Esophagus muscularis mucosa (tissue), 4 donors: ENCODE data around the gene COL4A5. TPM values are rescaled to one million over a fixed set of nuclear protein-coding genes. Genes with fewer than 3 reads are reported as not detected.

ENCODE experiments used
- DNase-seq: peaks from one replicate; pipeline ENCODE4 v3.0.0-alpha.2; 2017; ENCODE audit errors: extremely low spot score
- H3K27ac ChIP-seq, 4 donors: fragments of 200-600 bp; sonication (generic); replicated peaks in 1 of 4; 1 replicate in 3 of 4; 2 replicates in 1 of 4; pipeline ENCODE4 v1.5.1; 2016 to 2019; ENCODE audit warnings: mild to moderate bottlenecking in 1 of 4
- H3K27me3 ChIP-seq, 4 donors: fragments of 200-600 bp; sonication (generic); one replicate each; pipeline versions ENCODE4 v1.5.1 to v1.6.0; 2016 to 2019
- H3K36me3 ChIP-seq, 4 donors: fragments of 200-600 bp; sonication (generic); one replicate each; pipeline ENCODE4 v1.5.1; 2016 to 2019
- H3K4me1 ChIP-seq, 4 donors: fragments of 200-600 bp; sonication (generic); one replicate each; pipeline ENCODE4 v1.5.1; 2016 to 2019
- H3K4me3 ChIP-seq, 4 donors: fragments of 200-600 bp; sonication (generic); 1 replicate in 2 of 4; 2 replicates in 2 of 4; pipeline ENCODE4 v1.5.1; 2016 to 2019; ENCODE audit warnings: mild to moderate bottlenecking in 4 of 4, moderate library complexity in 1 of 4
- H3K9me3 ChIP-seq, 4 donors: fragments of 200-600 bp; sonication (generic); 1 replicate in 3 of 4; 2 replicates in 1 of 4; pipeline ENCODE4 v1.5.1; 2016 to 2019
- EP300 ChIP-seq: sonication (generic); formaldehyde crosslinking; IDR thresholded peaks from one replicate; pipeline ENCODE4 v1.6.1; 2017; ENCODE audit warnings: antibody characterized with exemption
- POLR2A ChIP-seq: fragments of 450-650 bp; IDR thresholded peaks from one replicate; pipeline ENCODE4 v1.6.1; 2017; ENCODE audit warnings: antibody characterized with exemption, moderate library complexity, mild to moderate bottlenecking, low read depth
- POLR2AphosphoS5 ChIP-seq, 2 donors: sonication (generic); formaldehyde crosslinking; IDR thresholded peaks; one replicate each; pipeline ENCODE4 v1.6.1; 2017; ENCODE audit warnings: antibody characterized with exemption in 2 of 2
- WGBS: methylation state at CpG from one replicate; pipeline ENCODE4 v1.1.5; 2018; 5-methylcytosine and 5-hydroxymethylcytosine counted together
- intact Hi-C: fragments of 100-400 bp; cut with DNase I; formaldehyde crosslinking; loops from one replicate; pipeline ENCODE4 v1.15.1; 2023
- total RNA-seq, 4 donors: library from RNA; depleted of rRNA; stranded (reverse); fragments of >200 nt; gene quantifications; one replicate each; pipeline versions ENCODE4 v1.1.0 to v1.2.1, GENCODE V29; 2016
- TF ChIP-seq, protein P1 (sequence below), 3 experiments: fragments of 200-600 bp in 2 of 3; fragments of 450-650 bp in 1 of 3; sonication (generic) in 2 of 3; IDR thresholded peaks; one replicate each; pipeline ENCODE4 v1.5.1; 2017 to 2019; ENCODE audit warnings: antibody characterized with exemption in 3 of 3, mild to moderate bottlenecking in 2 of 3, moderate library complexity in 1 of 3

COL4A5 gene
- total RNA-seq, 4 donors from 2014 or later: 187 to 241 (median 204) TPM

DNA sequence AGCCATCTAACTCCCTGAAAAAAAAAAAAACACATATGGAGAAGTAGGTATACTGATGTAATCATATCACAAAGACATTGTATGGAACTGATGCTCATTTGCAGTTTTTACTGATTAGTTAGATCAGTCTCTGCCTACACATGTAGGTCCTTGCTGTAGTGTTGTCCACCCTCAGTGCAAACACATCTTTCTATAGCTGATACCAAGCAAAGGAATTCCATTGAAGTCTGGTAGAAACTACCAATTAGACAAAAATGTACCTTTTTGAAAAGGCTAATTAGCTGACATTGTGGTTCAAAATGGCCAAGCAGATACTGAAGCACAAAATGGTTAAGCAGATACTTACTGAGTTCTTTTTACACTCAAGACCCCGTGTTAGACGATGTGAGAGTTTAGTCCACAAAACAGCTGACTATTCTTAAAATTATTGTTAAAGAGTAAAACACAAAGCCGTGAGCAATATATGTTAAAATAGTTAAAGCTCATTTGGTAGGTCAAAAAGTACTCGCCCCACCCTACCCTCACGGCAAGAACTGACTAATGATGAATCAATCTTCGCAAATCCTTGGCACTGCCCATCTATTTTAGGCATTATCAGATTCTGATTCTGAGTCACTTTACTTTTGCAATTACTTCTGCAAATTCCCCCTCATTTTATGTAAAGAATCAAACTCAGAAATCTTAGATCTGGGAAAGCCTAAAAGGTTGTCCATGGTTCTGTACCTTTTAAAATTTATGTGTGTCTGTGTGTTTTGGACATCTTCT, 41.8 kb upstream of the COL4A5 start:
- Histone ChIP-seq H3K36me3 (no peaks in the 10 kb centered on the region), H3K4me1 (peaks cover 0 to 32% (median 9%) of the 10 kb centered on the region in 4 donors), H3K9me3 (no peaks in the 10 kb centered on the region), H3K4me3 (no peak overlapping the region), H3K27me3 (no peaks in the 10 kb centered on the region), H3K27ac (no peak overlapping the region)
- intact Hi-C loops: no loop called here
- TF ChIP-seq, protein P1, sequence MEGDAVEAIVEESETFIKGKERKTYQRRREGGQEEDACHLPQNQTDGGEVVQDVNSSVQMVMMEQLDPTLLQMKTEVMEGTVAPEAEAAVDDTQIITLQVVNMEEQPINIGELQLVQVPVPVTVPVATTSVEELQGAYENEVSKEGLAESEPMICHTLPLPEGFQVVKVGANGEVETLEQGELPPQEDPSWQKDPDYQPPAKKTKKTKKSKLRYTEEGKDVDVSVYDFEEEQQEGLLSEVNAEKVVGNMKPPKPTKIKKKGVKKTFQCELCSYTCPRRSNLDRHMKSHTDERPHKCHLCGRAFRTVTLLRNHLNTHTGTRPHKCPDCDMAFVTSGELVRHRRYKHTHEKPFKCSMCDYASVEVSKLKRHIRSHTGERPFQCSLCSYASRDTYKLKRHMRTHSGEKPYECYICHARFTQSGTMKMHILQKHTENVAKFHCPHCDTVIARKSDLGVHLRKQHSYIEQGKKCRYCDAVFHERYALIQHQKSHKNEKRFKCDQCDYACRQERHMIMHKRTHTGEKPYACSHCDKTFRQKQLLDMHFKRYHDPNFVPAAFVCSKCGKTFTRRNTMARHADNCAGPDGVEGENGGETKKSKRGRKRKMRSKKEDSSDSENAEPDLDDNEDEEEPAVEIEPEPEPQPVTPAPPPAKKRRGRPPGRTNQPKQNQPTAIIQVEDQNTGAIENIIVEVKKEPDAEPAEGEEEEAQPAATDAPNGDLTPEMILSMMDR (IDR thresholded peaks at IDR 0.05): no peak
- TF ChIP-seq EP300: no peak
- no peak for TF ChIP-seq POLR2AphosphoS5 (IDR thresholded peaks at IDR 0.05)
- TF ChIP-seq POLR2A: no peak
- DNase-seq: no peak
- 76% methylated on average over 6 of the region's 6 CpGs for WGBS

DNA sequence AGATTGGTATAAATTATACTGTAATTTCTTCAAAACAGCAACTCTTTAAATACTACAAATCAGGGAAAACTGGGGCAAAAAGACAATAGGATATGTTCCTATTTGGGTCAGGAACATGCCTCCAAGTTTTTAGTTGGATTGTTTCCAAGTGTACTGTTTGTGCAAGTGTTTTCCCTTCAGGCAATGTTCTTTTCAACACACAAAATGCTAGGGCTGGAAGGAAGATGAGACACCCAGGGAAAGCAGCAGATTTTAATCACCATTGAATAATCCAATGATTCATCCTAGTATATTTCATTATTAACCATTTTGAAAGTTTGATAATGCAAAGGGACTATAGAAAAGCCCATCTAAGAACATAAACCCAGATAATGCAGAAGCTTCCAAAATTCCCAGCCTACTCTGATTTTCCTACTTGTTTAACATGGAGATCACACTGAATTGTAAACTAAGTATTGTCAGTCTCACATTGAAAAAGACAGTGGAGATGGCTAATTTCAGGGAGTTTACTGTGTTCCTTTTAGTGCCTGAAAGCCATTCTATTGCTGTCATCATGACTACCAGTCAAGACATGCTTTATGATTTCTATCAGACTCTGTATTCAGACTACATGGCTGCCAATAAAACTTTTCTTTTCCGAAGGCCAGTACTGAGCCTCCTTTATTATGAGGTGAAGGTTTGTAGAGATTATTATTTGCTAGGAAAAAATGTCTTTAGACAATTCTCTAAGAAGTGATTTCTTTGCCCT, 40.0 kb upstream of the COL4A5 start:
- Histone ChIP-seq H3K36me3 (no peaks in the 10 kb centered on the region), H3K4me1 (peaks cover 0 to 32% (median 9%) of the 10 kb centered on the region in 4 donors), H3K9me3 (no peaks in the 10 kb centered on the region), H3K27me3 (no peaks in the 10 kb centered on the region), H3K27ac (peak overlapping the region; percentile 10 to 30 (median 28)), H3K4me3 (no peak overlapping the region)
- intact Hi-C loops: no loop called here
- no peak for DNase-seq
- WGBS: 57% methylated on average over 1 of the region's 1 CpG
- TF ChIP-seq EP300 (no peak), POLR2AphosphoS5 (IDR thresholded peaks at IDR 0.05) (no peak), POLR2A (no peak)
- TF ChIP-seq, protein P1 (IDR thresholded peaks at IDR 0.05): no peak

DNA sequence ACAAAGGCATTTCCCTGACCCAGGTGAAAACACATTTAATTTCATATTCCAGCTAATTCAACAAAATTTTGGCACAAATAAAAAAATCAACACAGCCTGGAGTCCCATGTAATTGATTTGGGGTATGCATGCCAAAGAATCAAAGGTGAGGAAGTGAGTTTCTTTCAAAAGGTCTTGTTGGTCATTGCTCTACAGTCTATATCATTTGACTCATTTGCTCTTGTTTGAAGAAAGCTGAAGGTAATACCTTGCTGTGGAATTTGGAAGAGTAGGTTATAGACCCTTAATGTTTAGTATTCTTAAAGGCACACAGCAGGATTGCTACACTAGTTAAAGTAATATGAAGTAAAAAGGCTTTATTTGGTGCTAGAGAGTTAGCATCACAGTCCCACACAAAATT, 26.9 kb upstream of the COL4A5 start:
- no peaks in the 10 kb centered on the region for H3K27me3 ChIP-seq
- intact Hi-C loops: no loop called here
- no peak overlapping the region for H3K4me3 ChIP-seq
- no peaks in the 10 kb centered on the region for H3K36me3 ChIP-seq
- TF ChIP-seq, protein P1 (IDR thresholded peaks at IDR 0.05): no peak
- TF ChIP-seq POLR2A: no peak
- no peak for TF ChIP-seq EP300
- TF ChIP-seq POLR2AphosphoS5 (IDR thresholded peaks at IDR 0.05): no peak
- peaks cover 0 to 41% (median 14%) of the 10 kb centered on the region in 4 donors for H3K4me1 ChIP-seq
- H3K9me3 ChIP-seq: no peaks in the 10 kb centered on the region
- no peak overlapping the region for H3K27ac ChIP-seq
- DNase-seq: no peak

DNA sequence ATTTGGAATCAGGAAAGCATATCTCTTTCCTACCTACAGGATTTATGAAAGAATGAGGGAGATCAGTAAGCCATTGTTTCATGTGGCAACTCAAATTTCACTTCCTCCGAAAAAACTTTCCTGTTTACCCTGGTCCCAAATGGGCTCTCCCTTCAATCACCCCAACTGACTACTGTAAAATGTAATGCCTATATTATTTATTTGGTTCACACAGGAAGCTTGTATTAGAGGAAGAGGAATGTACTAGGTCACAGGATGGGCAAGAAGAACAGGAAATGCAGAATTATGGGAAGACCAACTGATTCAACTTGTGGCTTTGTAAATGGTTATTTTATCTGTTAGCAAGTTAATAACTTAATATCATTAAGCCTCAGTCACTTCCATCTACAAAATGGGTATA, 24.5 kb upstream of the COL4A5 start:
- Histone ChIP-seq H3K4me3 (no peak overlapping the region), H3K36me3 (no peaks in the 10 kb centered on the region), H3K4me1 (peaks cover 0 to 46% (median 14%) of the 10 kb centered on the region in 4 donors), H3K9me3 (no peaks in the 10 kb centered on the region), H3K27me3 (no peaks in the 10 kb centered on the region), H3K27ac (peak overlapping the region in 3 of 4 donors; percentile 18 to 28 (median 19))
- whole genome bisulfite sequencing: 81% methylated on average over 1 of the region's 1 CpG
- intact Hi-C loops: no loop called here
- TF ChIP-seq EP300: no peak
- TF ChIP-seq POLR2AphosphoS5 (IDR thresholded peaks at IDR 0.05): no peak
- TF ChIP-seq POLR2A: no peak
- TF ChIP-seq, protein P1 (IDR thresholded peaks at IDR 0.05): no peak
- DNase-seq: no peak
